NOMO-1 treated with dmso at 0.1 percent for 144 hours (cell line): ENCODE results near the gene KRTAP10-7.
"Not testable (repeated sequence)": the region's sequence is repeated elsewhere in the genome, so short reads cannot be mapped to it uniquely, and the experiment has no call there.

Source experiments
- DNase-seq: peaks from one replicate; lab custom pipeline; 2025; ENCODE audit not compliant: unreplicated experiment; lab: John Stamatoyannopoulos, UW

The KRTAP10-7 gene

GRCh38 chr21:44628707-44629391 lies 28.5 kb downstream of the KRTAP10-7 start:
- no peak for DNase-seq

- no peak for DNase-seq
These were observed 30.0 kb downstream of the KRTAP10-7 start for GRCh38 chr21:44630440-44630839.

GRCh38 chr21:44632067-44632466 lies 31.7 kb downstream of the KRTAP10-7 start:
- DNase-seq = no peak

GRCh38 chr21:44636209-44637017 lies 36.0 kb downstream of the KRTAP10-7 start:
- no peak for DNase-seq

- no peak for DNase-seq
These were observed 36.8 kb downstream of the KRTAP10-7 start, which contains the start of gene KRTAP10-10 for GRCh38 chr21:44637018-44637850. TSS of gene KRTAP10-10 (plus strand) at chr21:44637356. CDS start at chr21:44637418, 62 bp downstream.

GRCh38 chr21:44637851-44638348 lies 37.5 kb downstream of the KRTAP10-7 start:
- not testable (repeated sequence) for DNase-seq

GRCh38 chr21:44638506-44639330 lies 38.3 kb downstream of the KRTAP10-7 start:
- DNase-seq = not testable (repeated sequence)

- DNase-seq = no peak
These were observed 38.9 kb downstream of the KRTAP10-7 start for GRCh38 chr21:44639331-44639655.

GRCh38 chr21:44640761-44641160 lies 40.4 kb downstream of the KRTAP10-7 start:
- DNase-seq = no peak

- DNase-seq = no peak
These were observed 43.4 kb downstream of the KRTAP10-7 start for GRCh38 chr21:44643741-44644310.

GRCh38 chr21:44644878-44645277 lies 44.5 kb downstream of the KRTAP10-7 start:
- DNase-seq = no peak

- DNase-seq = not testable (repeated sequence)
These were observed 46.2 kb downstream of the KRTAP10-7 start, which contains the start of gene KRTAP10-11 for GRCh38 chr21:44646366-44647221. TSS of gene KRTAP10-11 (plus strand) at chr21:44646414. CDS start at chr21:44646459, 45 bp downstream.

- DNase-seq = no peak
These were observed 46.8 kb downstream of the KRTAP10-7 start for GRCh38 chr21:44647222-44647552.

- no peak for DNase-seq
These were observed 48.3 kb downstream of the KRTAP10-7 start for GRCh38 chr21:44648557-44649311.

GRCh38 chr21:44649521-44650100 lies 49.2 kb downstream of the KRTAP10-7 start:
- no peak for DNase-seq

GRCh38 chr21:44650265-44650972 lies 50.0 kb downstream of the KRTAP10-7 start:
- DNase-seq = no peak

- no peak for DNase-seq
These were observed 50.7 kb downstream of the KRTAP10-7 start for GRCh38 chr21:44650973-44651675.
